Neutrophil (primary cell): ENCODE data around the gene LDLRAD3.

Experiments used
- H3K27ac ChIP-seq: fragments of 200-600 bp; sonication (generic); 2 replicates; pipeline ENCODE4 v1.5.1; 2016; ENCODE audit warnings: mild to moderate bottlenecking, moderate library complexity
- H3K27me3 ChIP-seq: fragments of 200-600 bp; sonication (generic); 2 replicates; pipeline ENCODE4 v1.6.0; 2016; ENCODE audit warnings: mild to moderate bottlenecking
- H3K36me3 ChIP-seq: fragments of 200-600 bp; sonication (generic); 2 replicates; pipeline ENCODE4 v1.5.1; 2017
- H3K4me1 ChIP-seq, 2 experiments: fragments of 200-600 bp in 1 of 2; sonication (generic) in 1 of 2; 1 replicate in 1 of 2; 2 replicates in 1 of 2; pipeline versions ENCODE4 v1.5.1 to v1.6.1; 2013 to 2016; ENCODE audit warnings: low read depth in 1 of 2, low read length in 1 of 2, mild to moderate bottlenecking in 1 of 2, moderate library complexity in 1 of 2; ENCODE audit not compliant: control insufficient read depth in 1 of 2, insufficient read depth in 1 of 2
- H3K4me3 ChIP-seq, 2 experiments: fragments of 200-600 bp in 1 of 2; sonication (generic) in 1 of 2; 1 replicate in 1 of 2; 2 replicates in 1 of 2; pipeline ENCODE4 v1.5.1; 2013 to 2016; ENCODE audit warnings: low read depth in 1 of 2, low read length in 1 of 2, mild to moderate bottlenecking in 1 of 2, moderate library complexity in 1 of 2
- H3K9me3 ChIP-seq: fragments of 200-600 bp; sonication (generic); 2 replicates; pipeline ENCODE4 v1.5.1; 2016
- TF ChIP-seq, protein P1 (sequence below): fragments of 200-600 bp; sonication (generic); IDR thresholded peaks from 2 replicates; pipeline ENCODE4 v1.5.1; 2016; ENCODE audit warnings: antibody characterized with exemption

Gene LDLRAD3

GRCh38 chr11:35943713-35944502 lies at the start of gene LDLRAD3:
LDLRAD3 (plus strand) TSS chr11:35944062; CDS start chr11:35944099, 37 bp downstream.
- H3K4me3 ChIP-seq, result peak within 1 kb of the TSS; percentile 46 to 61
- no peaks in the 10 kb centered on the region for H3K36me3 ChIP-seq
- no peak within 1 kb of the TSS for H3K27ac ChIP-seq
- peaks cover 37% of the 10 kb centered on the region for H3K27me3 ChIP-seq
- H3K4me1 ChIP-seq, result peaks cover 10% of the 10 kb centered on the region in 2 experiments
- H3K9me3 ChIP-seq, result no peaks in the 10 kb centered on the region
- TF ChIP-seq, protein P1, sequence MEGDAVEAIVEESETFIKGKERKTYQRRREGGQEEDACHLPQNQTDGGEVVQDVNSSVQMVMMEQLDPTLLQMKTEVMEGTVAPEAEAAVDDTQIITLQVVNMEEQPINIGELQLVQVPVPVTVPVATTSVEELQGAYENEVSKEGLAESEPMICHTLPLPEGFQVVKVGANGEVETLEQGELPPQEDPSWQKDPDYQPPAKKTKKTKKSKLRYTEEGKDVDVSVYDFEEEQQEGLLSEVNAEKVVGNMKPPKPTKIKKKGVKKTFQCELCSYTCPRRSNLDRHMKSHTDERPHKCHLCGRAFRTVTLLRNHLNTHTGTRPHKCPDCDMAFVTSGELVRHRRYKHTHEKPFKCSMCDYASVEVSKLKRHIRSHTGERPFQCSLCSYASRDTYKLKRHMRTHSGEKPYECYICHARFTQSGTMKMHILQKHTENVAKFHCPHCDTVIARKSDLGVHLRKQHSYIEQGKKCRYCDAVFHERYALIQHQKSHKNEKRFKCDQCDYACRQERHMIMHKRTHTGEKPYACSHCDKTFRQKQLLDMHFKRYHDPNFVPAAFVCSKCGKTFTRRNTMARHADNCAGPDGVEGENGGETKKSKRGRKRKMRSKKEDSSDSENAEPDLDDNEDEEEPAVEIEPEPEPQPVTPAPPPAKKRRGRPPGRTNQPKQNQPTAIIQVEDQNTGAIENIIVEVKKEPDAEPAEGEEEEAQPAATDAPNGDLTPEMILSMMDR, result no peak

DNA sequence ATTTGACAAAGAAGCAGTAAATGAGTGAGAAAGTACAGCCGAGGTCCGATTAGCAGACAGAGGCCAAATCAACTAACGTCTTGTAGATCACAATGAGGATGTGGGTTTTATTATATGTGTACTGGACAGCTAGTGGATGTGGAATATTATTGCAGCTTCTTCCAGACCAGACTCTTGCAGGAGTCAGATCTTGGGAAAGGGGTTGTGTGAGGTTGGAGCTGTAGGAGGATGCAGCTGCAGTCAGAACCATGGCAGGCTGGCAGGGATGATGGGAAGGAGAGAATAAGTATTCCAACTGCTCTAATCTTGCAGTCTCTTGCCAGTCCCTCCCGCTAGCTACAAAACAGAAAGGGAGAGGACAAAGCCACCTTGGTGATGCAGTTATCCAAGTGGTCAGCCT lies 46.8 kb upstream of the LDLRAD3 start:
- no peaks in the 10 kb centered on the region for H3K36me3 ChIP-seq
- H3K4me1 ChIP-seq, result no peaks in the 10 kb centered on the region
- no peak overlapping the region for H3K4me3 ChIP-seq
- TF ChIP-seq, protein P1, result no peak
- no peaks in the 10 kb centered on the region for H3K27me3 ChIP-seq
- no peak overlapping the region for H3K27ac ChIP-seq
- no peaks in the 10 kb centered on the region for H3K9me3 ChIP-seq

DNA sequence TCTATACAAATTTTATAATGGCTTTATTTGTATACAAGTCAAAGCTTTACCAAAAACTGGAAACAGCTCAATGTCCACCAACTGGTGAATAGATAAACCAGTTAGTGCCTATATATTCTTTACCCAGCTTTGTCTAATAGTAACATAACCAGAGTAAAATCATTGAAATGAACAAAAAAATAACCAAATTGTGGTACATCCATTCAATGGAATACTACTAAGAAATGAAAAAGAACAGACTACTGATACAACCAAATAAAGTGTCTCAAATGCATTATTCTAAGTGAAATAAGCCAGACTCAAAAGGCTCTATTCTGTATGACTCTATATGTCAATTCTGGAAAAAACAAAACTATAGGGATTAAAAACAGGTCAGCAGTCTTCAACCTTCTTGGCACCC lies 40.9 kb upstream of the LDLRAD3 start:
- Histone ChIP-seq H3K9me3 (no peaks in the 10 kb centered on the region), H3K4me1 (no peaks in the 10 kb centered on the region), H3K27me3 (no peaks in the 10 kb centered on the region), H3K36me3 (no peaks in the 10 kb centered on the region), H3K27ac (no peak overlapping the region), H3K4me3 (no peak overlapping the region)
- TF ChIP-seq, protein P1, result no peak

DNA sequence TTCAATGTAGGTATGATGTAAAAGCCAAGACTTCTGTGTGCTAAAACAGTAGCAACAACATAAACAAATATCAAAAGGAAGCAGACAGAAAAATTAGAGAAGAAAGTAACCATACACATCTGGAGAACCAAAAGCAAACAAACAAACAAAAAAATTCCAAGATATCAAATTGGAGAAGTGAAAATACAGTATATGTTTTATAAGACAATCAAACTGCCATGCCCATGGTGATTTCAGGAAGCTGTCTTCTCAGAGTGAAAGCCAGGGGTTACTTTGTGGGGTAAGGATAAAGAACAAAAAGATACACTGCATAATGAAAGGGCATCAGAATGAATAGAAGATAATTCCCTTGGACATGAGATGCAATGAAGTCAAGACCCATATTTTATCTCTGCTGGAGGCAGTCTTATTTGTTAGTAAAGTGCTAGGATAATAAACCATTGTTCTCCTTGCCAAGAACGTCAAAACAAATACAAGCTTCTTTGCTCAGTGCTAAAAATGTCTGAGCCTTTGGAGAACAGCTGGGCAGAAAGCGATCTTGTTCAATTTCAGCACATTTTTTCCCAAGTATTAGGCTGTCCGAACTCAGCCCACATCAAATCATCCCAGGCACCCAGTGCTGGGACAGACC lies 38.1 kb upstream of the LDLRAD3 start:
- TF ChIP-seq, protein P1, result no peak
- Histone ChIP-seq H3K9me3 (no peaks in the 10 kb centered on the region), H3K27me3 (no peaks in the 10 kb centered on the region), H3K27ac (no peak overlapping the region), H3K4me3 (no peak overlapping the region), H3K36me3 (no peaks in the 10 kb centered on the region), H3K4me1 (no peaks in the 10 kb centered on the region)

DNA sequence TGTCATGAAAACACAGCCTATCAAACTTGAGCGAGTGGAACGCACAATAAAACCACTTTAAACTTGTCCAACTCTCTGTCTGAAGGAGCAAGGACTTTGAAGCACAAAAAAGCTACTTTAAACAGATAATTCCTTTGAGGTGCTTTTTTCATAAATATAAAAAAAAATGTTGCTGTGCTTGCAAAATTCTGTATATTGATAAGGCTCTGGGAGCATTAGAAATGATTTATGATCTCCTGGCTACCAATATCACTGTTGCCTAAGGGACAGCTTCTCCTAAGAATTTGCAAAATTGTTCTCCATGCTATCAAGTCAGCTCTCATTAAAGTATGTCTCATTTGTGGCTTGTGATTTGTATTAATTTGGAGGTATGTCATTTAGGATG lies 37.6 kb upstream of the LDLRAD3 start:
- H3K27ac ChIP-seq, result no peak overlapping the region
- no peaks in the 10 kb centered on the region for H3K4me1 ChIP-seq
- H3K36me3 ChIP-seq, result no peaks in the 10 kb centered on the region
- H3K9me3 ChIP-seq, result no peaks in the 10 kb centered on the region
- H3K27me3 ChIP-seq, result no peaks in the 10 kb centered on the region
- no peak overlapping the region for H3K4me3 ChIP-seq
- TF ChIP-seq, protein P1, result no peak
